ENCODE results near the gene SEC16B.

SEC16B gene

GRCh38 chr1:177907000-177907399, 62.9 kb downstream of the SEC16B start:
- no peak for DNase-seq (ENCODE audit: low read depth in 2 of 2)

GRCh38 chr1:177905686-177906085, 64.2 kb downstream of the SEC16B start:
- no peak for DNase-seq (ENCODE audit: low read depth in 2 of 2)

DNA sequence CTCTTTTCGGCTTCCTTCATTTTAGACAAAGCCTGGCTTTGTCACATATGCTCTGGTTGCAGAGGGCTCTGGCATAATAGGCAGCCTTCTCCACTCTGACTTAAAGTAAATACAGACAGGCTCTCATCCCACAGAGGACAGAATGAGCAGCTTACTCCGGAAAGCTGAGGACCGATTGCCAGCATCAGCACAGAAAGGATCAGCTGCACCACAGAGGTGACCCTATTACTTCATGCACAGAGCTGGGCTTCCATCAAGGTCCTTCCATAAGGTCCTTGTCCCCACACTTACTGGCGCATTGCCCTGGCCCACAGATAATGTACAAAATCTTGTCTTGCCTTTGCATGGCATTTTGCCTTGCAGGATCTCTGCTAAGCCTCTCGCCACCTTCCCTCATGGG, 67.6 kb downstream of the SEC16B start:
- DNase-seq (ENCODE audit: low read depth in 2 of 2) = no peak

GRCh38 chr1:177897998-177898654, 71.7 kb downstream of the SEC16B start:
- no peak for DNase-seq (ENCODE audit: low read depth in 2 of 2)

GRCh38 chr1:177897281-177897997, 72.4 kb downstream of the SEC16B start:
- no peak for DNase-seq (ENCODE audit: low read depth in 2 of 2)
